Measurements from ENCODE around the gene PMPCA.

DNA sequence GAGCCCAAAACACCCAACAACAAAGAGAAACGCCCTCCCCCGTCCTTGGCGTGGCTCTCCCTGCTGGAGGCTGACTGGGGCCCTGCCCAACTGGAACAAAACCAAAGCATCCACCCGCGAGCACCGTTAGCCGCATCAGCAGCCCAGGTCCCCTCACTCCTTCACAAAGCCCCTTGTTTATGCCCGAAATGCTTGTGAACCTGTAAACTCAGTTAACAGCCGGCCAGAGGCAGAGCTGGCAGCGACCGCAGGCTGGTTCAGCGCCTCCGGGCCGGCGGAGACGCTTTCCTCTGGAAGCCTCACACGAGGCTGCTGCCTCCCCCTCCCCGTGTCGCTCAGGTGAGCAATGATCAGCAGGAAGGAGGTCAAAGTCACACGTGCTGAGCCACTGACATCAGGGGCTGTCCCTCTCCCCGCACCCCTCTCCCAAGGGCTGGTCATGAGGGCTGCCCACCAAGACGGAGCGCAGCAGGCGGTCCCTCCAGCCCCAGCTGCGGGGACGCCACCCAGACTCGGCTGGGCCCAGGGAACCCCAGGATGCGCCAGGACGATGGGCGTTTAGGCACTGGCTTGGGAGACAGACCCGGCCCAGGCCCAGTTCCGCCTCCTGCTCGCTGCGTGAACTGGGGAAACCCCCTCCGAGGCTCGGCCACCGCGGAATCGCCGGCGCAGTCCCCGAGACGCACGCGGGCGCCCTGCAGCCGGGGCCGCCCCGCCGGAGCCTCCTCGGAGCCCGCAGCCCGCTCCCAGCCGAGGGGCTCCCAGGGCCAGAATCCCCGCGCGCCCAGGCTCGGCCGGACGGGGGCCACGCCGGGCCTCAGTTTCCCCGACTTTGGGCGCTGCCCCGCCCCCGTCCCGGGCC is 11.1 kb upstream of the PMPCA start:
- TF ChIP-seq, protein P1, sequence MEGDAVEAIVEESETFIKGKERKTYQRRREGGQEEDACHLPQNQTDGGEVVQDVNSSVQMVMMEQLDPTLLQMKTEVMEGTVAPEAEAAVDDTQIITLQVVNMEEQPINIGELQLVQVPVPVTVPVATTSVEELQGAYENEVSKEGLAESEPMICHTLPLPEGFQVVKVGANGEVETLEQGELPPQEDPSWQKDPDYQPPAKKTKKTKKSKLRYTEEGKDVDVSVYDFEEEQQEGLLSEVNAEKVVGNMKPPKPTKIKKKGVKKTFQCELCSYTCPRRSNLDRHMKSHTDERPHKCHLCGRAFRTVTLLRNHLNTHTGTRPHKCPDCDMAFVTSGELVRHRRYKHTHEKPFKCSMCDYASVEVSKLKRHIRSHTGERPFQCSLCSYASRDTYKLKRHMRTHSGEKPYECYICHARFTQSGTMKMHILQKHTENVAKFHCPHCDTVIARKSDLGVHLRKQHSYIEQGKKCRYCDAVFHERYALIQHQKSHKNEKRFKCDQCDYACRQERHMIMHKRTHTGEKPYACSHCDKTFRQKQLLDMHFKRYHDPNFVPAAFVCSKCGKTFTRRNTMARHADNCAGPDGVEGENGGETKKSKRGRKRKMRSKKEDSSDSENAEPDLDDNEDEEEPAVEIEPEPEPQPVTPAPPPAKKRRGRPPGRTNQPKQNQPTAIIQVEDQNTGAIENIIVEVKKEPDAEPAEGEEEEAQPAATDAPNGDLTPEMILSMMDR (IDR thresholded peaks at IDR 0.05), result no peak
- TF ChIP-seq POLR2A (IDR thresholded peaks at IDR 0.05), result no peak

Data from esophagus squamous epithelium (tissue), 4 donors.